ENCODE data around the gene HIPK4. TPM values are rescaled to one million over a fixed set of nuclear protein-coding genes. Genes with fewer than 3 reads are reported as not detected.

HIPK4 gene
- total RNA-seq, 2 experiments from 2014 or later, result 0.10 TPM; not detected in 1

- Mint-ChIP-seq H3K9me3 (ENCODE audit: insufficient read depth) (no peaks in the 10 kb centered on the region), H3K4me1 (ENCODE audit: low read depth) (peaks cover 26% of the 10 kb centered on the region), H3K27me3 (ENCODE audit: low read depth) (peaks cover 12% of the 10 kb centered on the region), H3K27ac (no peak overlapping the region), H3K36me3 (ENCODE audit: low read depth) (no peaks in the 10 kb centered on the region), H3K4me3 (no peak overlapping the region)
- POLR2A ChIA-PET, result no interaction called here
- no peak for ATAC-seq
- CTCF ChIA-PET, result interaction anchor here (1.5 kb wide), 1 partner anchor 64 kb away, joined by 4 read pairs; no protein-coding TSS in a partner anchor
- no peak for DNase-seq
These were observed 10.6 kb upstream of the HIPK4 start for GRCh38 chr19:40400559-40400958.

DNA sequence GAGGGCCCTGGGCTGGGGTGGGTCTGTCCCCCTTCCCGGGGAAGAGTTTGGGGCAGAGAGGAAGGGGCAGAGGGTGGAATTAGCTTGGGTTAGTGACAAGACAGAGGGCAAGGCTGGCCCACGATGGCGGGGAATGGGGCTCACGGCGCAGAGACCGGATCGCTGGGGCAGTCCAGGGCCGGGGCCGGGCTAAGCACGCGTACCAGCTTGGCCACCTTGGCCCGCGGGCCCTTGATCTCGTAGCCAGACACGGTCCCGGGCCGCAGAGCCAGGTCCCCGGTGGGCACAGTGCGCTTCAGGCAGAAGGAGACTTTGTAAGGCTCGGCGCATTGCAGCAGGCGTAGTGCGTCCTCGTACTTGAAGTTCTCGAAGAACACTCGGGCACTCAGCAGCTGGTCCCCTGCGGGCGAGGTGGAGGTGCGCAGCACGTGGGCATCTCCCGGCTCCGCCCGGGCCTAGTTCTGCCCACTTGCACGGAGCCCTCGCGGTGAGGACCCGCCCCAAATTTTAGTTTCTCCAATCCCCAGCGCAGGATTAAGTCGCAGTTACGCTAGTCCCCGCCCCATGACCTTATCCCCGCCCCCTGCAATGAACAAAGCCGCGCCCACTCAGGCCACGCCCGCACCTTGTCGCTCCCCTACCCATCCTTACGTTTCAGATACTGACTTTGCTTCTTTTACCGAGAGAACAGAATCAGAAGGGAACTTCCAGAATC is 8.6 kb upstream of the HIPK4 start:
- DNase-seq (peak; percentile 71), ATAC-seq (peak; percentile 63)
- H3K4me1 Mint-ChIP-seq (ENCODE audit: low read depth), result peaks cover 17% of the 10 kb centered on the region
- no peak overlapping the region for H3K27ac Mint-ChIP-seq
- H3K9me3 Mint-ChIP-seq (ENCODE audit: insufficient read depth), result no peaks in the 10 kb centered on the region
- H3K27me3 Mint-ChIP-seq (ENCODE audit: low read depth), result peaks cover 12% of the 10 kb centered on the region
- no peak overlapping the region for H3K4me3 Mint-ChIP-seq
- ChIA-PET POLR2A (no interaction called here), CTCF (no interaction called here)
- no peaks in the 10 kb centered on the region for H3K36me3 Mint-ChIP-seq (ENCODE audit: low read depth)

DNA sequence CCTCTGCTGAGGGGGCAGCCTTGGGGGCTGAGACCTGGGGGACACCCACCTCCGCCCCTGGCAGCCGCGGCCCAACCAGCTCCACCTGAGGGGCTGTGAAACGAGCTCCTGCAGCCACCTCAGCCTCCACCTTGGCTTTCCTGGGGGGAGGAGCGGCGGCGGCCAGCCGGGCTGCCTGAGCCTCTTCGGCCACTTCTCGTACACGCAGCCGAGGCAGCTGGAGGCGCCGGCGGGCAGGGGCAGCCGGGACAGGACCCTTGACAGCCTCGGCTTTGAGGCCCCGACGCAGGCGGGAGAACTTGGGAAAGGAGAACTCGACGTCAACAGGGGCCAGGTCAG is 7.6 kb upstream of the HIPK4 start:
- Mint-ChIP-seq H3K9me3 (ENCODE audit: insufficient read depth) (no peaks in the 10 kb centered on the region), H3K4me3 (no peak overlapping the region), H3K36me3 (ENCODE audit: low read depth) (no peaks in the 10 kb centered on the region), H3K27ac (no peak overlapping the region), H3K27me3 (ENCODE audit: low read depth) (peaks cover 12% of the 10 kb centered on the region), H3K4me1 (ENCODE audit: low read depth) (peaks cover 12% of the 10 kb centered on the region)
- CTCF ChIA-PET, result no interaction called here
- DNase-seq (no peak), ATAC-seq (no peak)
- POLR2A ChIA-PET, result no interaction called here

GRCh38 chr19:40396886-40397567 is 7.0 kb upstream of the HIPK4 start:
- ChIA-PET POLR2A (no interaction called here), CTCF (no interaction called here)
- ATAC-seq (no peak), DNase-seq (no peak)
- Mint-ChIP-seq H3K9me3 (ENCODE audit: insufficient read depth) (no peaks in the 10 kb centered on the region), H3K36me3 (ENCODE audit: low read depth) (no peaks in the 10 kb centered on the region), H3K4me1 (ENCODE audit: low read depth) (peaks cover 12% of the 10 kb centered on the region), H3K4me3 (no peak overlapping the region), H3K27me3 (ENCODE audit: low read depth) (peaks cover 12% of the 10 kb centered on the region), H3K27ac (no peak overlapping the region)

DNA sequence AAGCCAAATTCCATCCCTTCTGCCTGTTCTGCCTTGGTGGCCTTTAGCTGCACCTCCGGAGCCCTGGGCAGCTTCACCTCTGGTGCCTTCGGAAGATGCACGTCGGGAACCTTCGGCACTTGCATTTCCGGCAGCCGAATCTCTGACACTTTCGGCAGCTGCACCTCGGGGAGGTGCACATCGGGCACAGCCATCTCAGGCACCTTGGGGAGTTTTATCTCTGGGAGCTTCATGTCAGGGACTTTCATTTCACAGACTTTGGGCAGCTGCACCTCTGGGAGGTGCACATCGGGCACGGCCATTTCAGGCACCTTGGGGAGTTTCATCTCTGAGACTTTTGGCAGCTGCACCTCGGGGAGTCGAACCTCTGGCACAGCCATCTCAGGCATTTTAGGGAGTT is 6.0 kb upstream of the HIPK4 start:
- Mint-ChIP-seq H3K4me3 (no peak overlapping the region), H3K36me3 (ENCODE audit: low read depth) (no peaks in the 10 kb centered on the region), H3K27ac (no peak overlapping the region), H3K4me1 (ENCODE audit: low read depth) (peaks cover 12% of the 10 kb centered on the region), H3K27me3 (ENCODE audit: low read depth) (peaks cover 12% of the 10 kb centered on the region), H3K9me3 (ENCODE audit: insufficient read depth) (no peaks in the 10 kb centered on the region)
- DNase-seq, result no peak
- ChIA-PET CTCF (no interaction called here), POLR2A (interaction anchor here (0.7 kb wide), 2 partner anchors 60 to 835 kb away, joined by 5 to 6 read pairs; no protein-coding TSS in a partner anchor)
- ATAC-seq, result no peak

DNA sequence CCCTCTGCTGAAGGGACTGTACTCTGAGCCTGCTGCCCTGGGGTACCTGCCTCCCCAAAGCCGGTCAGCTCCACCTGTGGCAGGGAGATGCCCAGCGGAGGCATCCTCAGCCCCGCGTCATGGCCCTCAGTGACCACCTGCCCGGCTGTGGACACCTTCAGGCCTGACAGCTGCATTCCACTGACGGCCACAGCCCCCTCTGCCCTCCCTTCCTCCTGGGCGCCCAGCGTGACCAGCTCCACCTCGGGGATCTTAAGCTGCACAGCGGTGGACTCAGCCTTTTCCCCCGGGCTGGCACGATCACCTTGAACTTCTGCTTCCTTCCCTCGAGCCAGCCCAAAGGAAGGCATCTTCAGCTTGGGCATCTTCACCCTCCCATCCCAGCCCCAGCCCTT is 4.8 kb upstream of the HIPK4 start:
- Mint-ChIP-seq H3K4me1 (ENCODE audit: low read depth) (peaks cover 12% of the 10 kb centered on the region), H3K27ac (no peak overlapping the region), H3K4me3 (no peak overlapping the region), H3K9me3 (ENCODE audit: insufficient read depth) (no peaks in the 10 kb centered on the region), H3K27me3 (ENCODE audit: low read depth) (peaks cover 8% of the 10 kb centered on the region), H3K36me3 (ENCODE audit: low read depth) (no peaks in the 10 kb centered on the region)
- DNase-seq (no peak), ATAC-seq (no peak)
- CTCF ChIA-PET, result no interaction called here
- POLR2A ChIA-PET, result interaction anchor here (0.9 kb wide), 1 partner anchor 30 kb away, joined by 3 read pairs; no protein-coding TSS in a partner anchor

DNA sequence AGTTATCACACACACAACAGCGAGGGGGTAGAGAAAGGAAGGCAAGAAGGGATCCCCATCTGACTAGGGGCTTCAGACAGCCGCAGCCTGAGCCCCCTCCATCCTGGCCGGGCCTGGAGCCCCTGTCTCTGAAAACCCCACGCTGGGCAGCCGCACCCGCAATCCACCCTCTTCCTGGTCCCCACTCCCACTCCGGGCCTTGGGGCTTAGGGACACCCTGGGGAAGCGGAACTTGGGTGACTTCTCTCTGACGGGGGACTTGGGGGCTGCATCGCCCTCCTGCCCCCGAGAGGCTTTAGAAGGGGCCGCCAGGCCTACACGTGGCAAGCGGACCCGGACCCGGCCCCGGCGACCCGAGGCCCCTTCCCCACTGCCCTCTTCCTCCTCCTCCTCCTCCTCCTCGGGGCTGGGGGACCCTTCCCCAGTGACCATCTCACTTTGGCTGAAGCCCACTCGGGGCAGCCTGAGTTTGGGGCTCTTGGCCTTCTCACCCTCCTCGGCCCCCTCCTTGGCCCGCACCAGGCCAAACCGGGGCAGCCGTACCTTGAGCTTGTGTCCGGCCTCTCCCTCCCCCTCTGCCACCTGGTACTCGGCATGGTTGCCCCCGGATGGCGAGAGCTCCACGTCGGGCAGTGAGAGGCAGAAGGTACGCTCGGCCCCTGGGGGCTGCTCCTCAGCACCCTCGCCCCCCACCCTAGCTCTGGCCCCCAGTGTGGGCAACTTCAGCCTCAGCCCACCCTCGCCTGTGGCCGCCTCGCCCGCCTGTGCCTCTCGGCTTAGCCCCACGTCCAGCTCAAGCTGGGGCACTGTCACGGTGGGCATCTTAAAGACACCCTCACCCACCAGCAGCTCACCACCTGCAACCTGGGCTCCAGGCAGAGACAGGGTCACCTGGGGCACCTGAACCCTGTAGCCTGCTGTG is 4.2 kb upstream of the HIPK4 start:
- Mint-ChIP-seq H3K27me3 (ENCODE audit: low read depth) (peaks cover 3% of the 10 kb centered on the region), H3K36me3 (ENCODE audit: low read depth) (no peaks in the 10 kb centered on the region), H3K9me3 (ENCODE audit: insufficient read depth) (no peaks in the 10 kb centered on the region), H3K4me1 (ENCODE audit: low read depth) (peaks cover 9% of the 10 kb centered on the region), H3K27ac (no peak overlapping the region), H3K4me3 (no peak overlapping the region)
- no peak for DNase-seq
- ChIA-PET POLR2A (interaction anchor here (0.9 kb wide), 1 partner anchor 31 kb away, joined by 3 read pairs; no protein-coding TSS in a partner anchor), CTCF (no interaction called here)
- ATAC-seq, result no peak

- Mint-ChIP-seq H3K27ac (no peak overlapping the region), H3K4me1 (ENCODE audit: low read depth) (no peaks in the 10 kb centered on the region), H3K36me3 (ENCODE audit: low read depth) (no peaks in the 10 kb centered on the region), H3K9me3 (ENCODE audit: insufficient read depth) (no peaks in the 10 kb centered on the region), H3K4me3 (no peak overlapping the region), H3K27me3 (ENCODE audit: low read depth) (no peaks in the 10 kb centered on the region)
- ChIA-PET CTCF (no interaction called here), POLR2A (no interaction called here)
- DNase-seq, result no peak
- no peak for ATAC-seq
These were observed 3.0 kb upstream of the HIPK4 start for GRCh38 chr19:40392894-40393517.

- ChIA-PET POLR2A (no interaction called here), CTCF (no interaction called here)
- no peak overlapping the region for H3K27ac Mint-ChIP-seq
- no peak for DNase-seq
- ATAC-seq, result no peak
- H3K4me1 Mint-ChIP-seq (ENCODE audit: low read depth), result no peaks in the 10 kb centered on the region
- H3K27me3 Mint-ChIP-seq (ENCODE audit: low read depth), result no peaks in the 10 kb centered on the region
- no peak overlapping the region for H3K4me3 Mint-ChIP-seq
- no peaks in the 10 kb centered on the region for H3K9me3 Mint-ChIP-seq (ENCODE audit: insufficient read depth)
- no peaks in the 10 kb centered on the region for H3K36me3 Mint-ChIP-seq (ENCODE audit: low read depth)
These were observed 2.1 kb upstream of the HIPK4 start for GRCh38 chr19:40392123-40392522.

- Mint-ChIP-seq H3K9me3 (ENCODE audit: insufficient read depth) (no peaks in the 10 kb centered on the region), H3K4me1 (ENCODE audit: low read depth) (peaks cover 5% of the 10 kb centered on the region), H3K4me3 (no peak overlapping the region), H3K27me3 (ENCODE audit: low read depth) (peaks cover 2% of the 10 kb centered on the region), H3K27ac (no peak overlapping the region), H3K36me3 (ENCODE audit: low read depth) (no peaks in the 10 kb centered on the region)
- ATAC-seq (no peak), DNase-seq (no peak)
- CTCF ChIA-PET, result interaction anchor here (1.0 kb wide), 1 partner anchor 85 kb away, joined by 4 read pairs; no protein-coding TSS in a partner anchor
- POLR2A ChIA-PET, result no interaction called here
These were observed 437 bp downstream of the HIPK4 start for GRCh38 chr19:40389404-40390083.

DNA sequence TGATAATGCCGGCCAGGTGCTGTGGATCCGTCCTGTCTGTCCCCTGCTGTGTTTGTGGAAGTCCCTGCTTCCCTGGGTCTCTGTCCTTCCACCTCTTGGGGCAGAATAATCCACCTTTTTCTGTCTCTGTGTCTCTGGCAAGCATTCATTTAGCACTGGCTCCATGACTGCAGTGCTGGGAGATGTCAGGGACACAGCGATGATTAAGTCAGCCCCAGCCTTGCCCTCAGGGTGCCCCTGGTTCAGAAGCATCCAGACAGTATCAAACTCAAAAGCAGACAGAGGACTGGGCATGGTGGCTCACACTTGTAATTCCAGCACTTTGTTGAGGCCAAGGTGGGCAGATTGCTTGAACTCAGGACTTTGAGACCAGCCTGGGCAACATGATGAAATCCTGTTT is 1.5 kb downstream of the HIPK4 start:
- ChIA-PET CTCF (no interaction called here), POLR2A (no interaction called here)
- H3K9me3 Mint-ChIP-seq (ENCODE audit: insufficient read depth), result no peaks in the 10 kb centered on the region
- peaks cover 2% of the 10 kb centered on the region for H3K27me3 Mint-ChIP-seq (ENCODE audit: low read depth)
- DNase-seq (no peak), ATAC-seq (no peak)
- H3K27ac Mint-ChIP-seq, result no peak overlapping the region
- H3K4me1 Mint-ChIP-seq (ENCODE audit: low read depth), result peaks cover 5% of the 10 kb centered on the region
- no peak overlapping the region for H3K4me3 Mint-ChIP-seq
- no peaks in the 10 kb centered on the region for H3K36me3 Mint-ChIP-seq (ENCODE audit: low read depth)

Measured in activated CD8-positive, alpha-beta T cell treated with anti-CD3 and anti-CD28 coated beads, Interleukin-2, amount 10 ng/mL, durations not matched to agents 7 days and 5 days (primary cell).